Measurements from ENCODE around the gene SLC8A1. TPM values are rescaled to one million over a fixed set of nuclear protein-coding genes. Genes with fewer than 3 reads are reported as not detected.

Gene SLC8A1
- total RNA-seq, 2 donors from 2014 or later, result 4.7 to 6.3 TPM

DNA sequence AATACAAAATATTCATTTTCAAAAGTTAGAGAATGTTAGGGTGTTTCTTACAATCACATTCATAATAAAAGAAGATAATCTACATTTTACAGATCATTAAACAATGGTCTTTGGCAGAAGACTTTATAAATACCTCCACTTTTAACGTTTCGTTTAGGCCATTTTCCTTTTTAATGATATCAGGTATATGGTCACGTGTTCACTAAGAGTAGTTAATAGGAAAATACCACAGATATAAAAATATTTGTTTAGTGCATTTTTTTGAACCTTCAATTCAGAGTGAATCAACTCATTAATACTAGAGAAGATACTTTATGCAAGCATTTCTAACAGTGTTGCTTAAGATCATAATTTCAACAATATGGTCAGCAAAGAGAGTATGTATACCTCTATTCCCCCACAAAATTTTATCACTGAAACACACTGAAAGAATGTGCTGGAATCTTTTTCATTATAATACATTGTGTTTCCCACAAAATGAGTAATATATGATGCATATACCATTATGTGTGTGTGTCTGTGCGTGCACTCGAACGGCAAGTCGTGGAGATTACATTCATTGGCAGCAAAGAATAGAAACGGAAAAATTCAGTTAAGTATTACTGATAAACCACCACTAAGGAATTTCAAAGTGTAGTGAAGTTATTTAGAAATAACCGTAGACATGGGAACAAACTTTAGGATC, 353.0 kb downstream of the SLC8A1 start:
- no peak for DNase-seq
- no peak overlapping the region for H3K27ac Mint-ChIP-seq
- no peak overlapping the region for H3K27ac ChIP-seq (ENCODE audit: low read depth, low read length)
- TF ChIP-seq, protein P1, sequence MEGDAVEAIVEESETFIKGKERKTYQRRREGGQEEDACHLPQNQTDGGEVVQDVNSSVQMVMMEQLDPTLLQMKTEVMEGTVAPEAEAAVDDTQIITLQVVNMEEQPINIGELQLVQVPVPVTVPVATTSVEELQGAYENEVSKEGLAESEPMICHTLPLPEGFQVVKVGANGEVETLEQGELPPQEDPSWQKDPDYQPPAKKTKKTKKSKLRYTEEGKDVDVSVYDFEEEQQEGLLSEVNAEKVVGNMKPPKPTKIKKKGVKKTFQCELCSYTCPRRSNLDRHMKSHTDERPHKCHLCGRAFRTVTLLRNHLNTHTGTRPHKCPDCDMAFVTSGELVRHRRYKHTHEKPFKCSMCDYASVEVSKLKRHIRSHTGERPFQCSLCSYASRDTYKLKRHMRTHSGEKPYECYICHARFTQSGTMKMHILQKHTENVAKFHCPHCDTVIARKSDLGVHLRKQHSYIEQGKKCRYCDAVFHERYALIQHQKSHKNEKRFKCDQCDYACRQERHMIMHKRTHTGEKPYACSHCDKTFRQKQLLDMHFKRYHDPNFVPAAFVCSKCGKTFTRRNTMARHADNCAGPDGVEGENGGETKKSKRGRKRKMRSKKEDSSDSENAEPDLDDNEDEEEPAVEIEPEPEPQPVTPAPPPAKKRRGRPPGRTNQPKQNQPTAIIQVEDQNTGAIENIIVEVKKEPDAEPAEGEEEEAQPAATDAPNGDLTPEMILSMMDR (conservative IDR thresholded peaks at IDR 0.05), result no peak
- no peak overlapping the region for H3K9ac ChIP-seq (ENCODE audit: extremely low read depth, low read length, poor library complexity, severe bottlenecking)
- H3K36me3 Mint-ChIP-seq (ENCODE audit: low read depth), result no peaks in the 10 kb centered on the region
- no peaks in the 10 kb centered on the region for H3K27me3 Mint-ChIP-seq (ENCODE audit: insufficient read depth)
- peaks cover 14% of the 10 kb centered on the region for H3K4me1 ChIP-seq (ENCODE audit: control insufficient read depth, insufficient read depth, low read length)
- H3K27me3 ChIP-seq (ENCODE audit: control insufficient read depth, insufficient read depth, low read length, poor library complexity, severe bottlenecking), result no peaks in the 10 kb centered on the region
- no peaks in the 10 kb centered on the region for H3K36me3 ChIP-seq (ENCODE audit: control insufficient read depth, insufficient read depth, low read length)
- H3K9me3 Mint-ChIP-seq, result no peaks in the 10 kb centered on the region
- no peak overlapping the region for H3K4me3 ChIP-seq (ENCODE audit: low read length)
- no peaks in the 10 kb centered on the region for H3K9me3 ChIP-seq (ENCODE audit: control insufficient read depth, low read length)
- WGBS, 2 experiments (ENCODE audit: insufficient coverage in 1 of 2, insufficient read length in 1 of 2), result 90 to 100% methylated on average over 1 to 8 of the region's 9 CpGs
- no peak overlapping the region for H3K4me3 Mint-ChIP-seq
- H3K4me1 Mint-ChIP-seq, result peaks cover 45% of the 10 kb centered on the region

DNA sequence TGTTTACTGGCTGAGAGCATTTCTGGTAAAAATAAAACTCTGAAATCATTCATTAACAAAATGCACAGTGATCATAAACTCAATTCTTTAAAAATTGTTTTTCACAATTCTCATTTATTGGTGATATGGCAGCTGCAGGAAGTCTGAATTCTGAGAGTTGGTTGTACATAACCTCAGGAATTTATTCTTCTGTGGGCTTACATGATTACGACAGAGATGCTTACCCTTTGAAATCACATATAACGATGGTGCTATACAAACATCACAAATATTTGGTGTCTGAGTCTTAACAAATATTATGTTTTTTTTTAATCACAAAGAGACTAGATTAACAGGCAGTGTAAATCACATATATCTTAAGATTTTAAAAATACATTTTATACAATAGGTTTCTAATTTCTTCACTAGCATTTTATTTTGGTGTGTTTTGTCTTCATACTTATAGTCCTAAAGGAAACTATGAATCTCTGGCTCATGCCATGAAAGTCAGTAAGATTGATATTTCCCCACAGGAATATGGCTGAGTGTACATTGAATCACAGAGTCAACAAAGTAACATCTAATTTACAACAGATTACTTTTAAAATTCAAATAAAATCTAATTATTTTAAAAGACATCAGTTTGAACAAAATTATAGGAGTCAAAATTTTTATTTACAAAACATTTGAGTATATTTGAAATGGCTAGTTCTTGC, 354.1 kb downstream of the SLC8A1 start:
- H3K9ac ChIP-seq (ENCODE audit: extremely low read depth, low read length, poor library complexity, severe bottlenecking), result no peak overlapping the region
- no peaks in the 10 kb centered on the region for H3K27me3 ChIP-seq (ENCODE audit: control insufficient read depth, insufficient read depth, low read length, poor library complexity, severe bottlenecking)
- H3K4me1 Mint-ChIP-seq, result peaks cover 50% of the 10 kb centered on the region
- H3K36me3 ChIP-seq (ENCODE audit: control insufficient read depth, insufficient read depth, low read length), result no peaks in the 10 kb centered on the region
- no peak overlapping the region for H3K4me3 ChIP-seq (ENCODE audit: low read length)
- no peaks in the 10 kb centered on the region for H3K27me3 Mint-ChIP-seq (ENCODE audit: insufficient read depth)
- no peaks in the 10 kb centered on the region for H3K9me3 Mint-ChIP-seq
- H3K27ac ChIP-seq (ENCODE audit: low read depth, low read length), result no peak overlapping the region
- no peaks in the 10 kb centered on the region for H3K36me3 Mint-ChIP-seq (ENCODE audit: low read depth)
- H3K4me1 ChIP-seq (ENCODE audit: control insufficient read depth, insufficient read depth, low read length), result peaks cover 19% of the 10 kb centered on the region
- no peak overlapping the region for H3K4me3 Mint-ChIP-seq
- H3K27ac Mint-ChIP-seq, result no peak overlapping the region
- TF ChIP-seq, protein P1 (conservative IDR thresholded peaks at IDR 0.05), result no peak
- no peak for DNase-seq
- WGBS, 2 experiments (ENCODE audit: insufficient coverage in 1 of 2, insufficient read length in 1 of 2), result 100% methylated on average over 1 of the region's 2 CpGs; no CpG with 5 or more reads in 1 of the 2 experiments
- H3K9me3 ChIP-seq (ENCODE audit: control insufficient read depth, low read length), result no peaks in the 10 kb centered on the region

DNA sequence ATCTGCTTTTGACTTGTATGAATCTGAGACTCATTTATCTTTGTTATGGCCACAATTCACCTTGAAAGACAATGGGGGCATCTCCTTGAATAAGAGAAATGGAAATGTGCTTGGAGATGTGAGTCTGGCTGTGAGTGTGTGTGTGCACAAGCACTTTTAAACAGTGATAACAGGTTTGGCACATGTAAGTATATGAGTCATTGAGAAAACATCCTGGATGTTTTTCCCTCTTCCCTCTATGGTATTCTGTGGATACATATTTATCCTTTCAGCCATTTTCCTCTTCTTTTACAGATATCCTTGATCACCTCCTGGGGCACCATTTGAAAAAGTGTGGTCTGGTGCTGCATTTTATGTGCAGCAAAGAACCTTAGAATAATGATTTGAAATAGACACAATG, 355.5 kb downstream of the SLC8A1 start:
- H3K4me3 Mint-ChIP-seq, result no peak overlapping the region
- TF ChIP-seq, protein P1 (conservative IDR thresholded peaks at IDR 0.05), result no peak
- H3K4me3 ChIP-seq (ENCODE audit: low read length), result no peak overlapping the region
- peaks cover 18% of the 10 kb centered on the region for H3K4me1 ChIP-seq (ENCODE audit: control insufficient read depth, insufficient read depth, low read length)
- H3K36me3 Mint-ChIP-seq (ENCODE audit: low read depth), result no peaks in the 10 kb centered on the region
- no peak overlapping the region for H3K9ac ChIP-seq (ENCODE audit: extremely low read depth, low read length, poor library complexity, severe bottlenecking)
- no peaks in the 10 kb centered on the region for H3K9me3 ChIP-seq (ENCODE audit: control insufficient read depth, low read length)
- DNase-seq, result no peak
- no peaks in the 10 kb centered on the region for H3K36me3 ChIP-seq (ENCODE audit: control insufficient read depth, insufficient read depth, low read length)
- H3K27ac ChIP-seq (ENCODE audit: low read depth, low read length), result no peak overlapping the region
- peaks cover 41% of the 10 kb centered on the region for H3K4me1 Mint-ChIP-seq
- no peaks in the 10 kb centered on the region for H3K9me3 Mint-ChIP-seq
- H3K27me3 ChIP-seq (ENCODE audit: control insufficient read depth, insufficient read depth, low read length, poor library complexity, severe bottlenecking), result no peaks in the 10 kb centered on the region
- H3K27me3 Mint-ChIP-seq (ENCODE audit: insufficient read depth), result no peaks in the 10 kb centered on the region
- H3K27ac Mint-ChIP-seq, result no peak overlapping the region
